Measurements from ENCODE around the gene ADAM8.

Gene ADAM8

GRCh38 chr10:133309100-133309719 lies 32.5 kb upstream of the ADAM8 start:
- TF ChIP-seq REST (IDR thresholded peaks at IDR 0.05; ENCODE audit: low read depth) = no peak
- TF ChIP-seq, protein P1, sequence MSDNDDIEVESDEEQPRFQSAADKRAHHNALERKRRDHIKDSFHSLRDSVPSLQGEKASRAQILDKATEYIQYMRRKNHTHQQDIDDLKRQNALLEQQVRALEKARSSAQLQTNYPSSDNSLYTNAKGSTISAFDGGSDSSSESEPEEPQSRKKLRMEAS (IDR thresholded peaks at IDR 0.05) = peak; percentile 85
- TF ChIP-seq CEBPB (IDR thresholded peaks at IDR 0.05) = no peak
- TF ChIP-seq TAF1 (IDR thresholded peaks at IDR 0.05; ENCODE audit: low read depth) = peak; percentile 14; the same call in 1 of the 2 replicates
- TF ChIP-seq RAD21 (IDR thresholded peaks at IDR 0.05; ENCODE audit: low read depth) = no peak
- TF ChIP-seq EGR1 (IDR thresholded peaks at IDR 0.05) = no peak
- 0 out of 2 replicates have a peak, but pooled peaks have one; percentile 10 for TF ChIP-seq NFIC (IDR thresholded peaks at IDR 0.05)
- TF ChIP-seq YY1 (IDR thresholded peaks at IDR 0.05; ENCODE audit: low read depth) = peak; percentile 41; the same call in 1 of the 2 replicates
- no peak for TF ChIP-seq EP300 (IDR thresholded peaks at IDR 0.05; ENCODE audit: borderline replicate concordance)
- TF ChIP-seq USF1 (IDR thresholded peaks at IDR 0.05) = peak; percentile 63
- TF ChIP-seq TEAD4 (IDR thresholded peaks at IDR 0.05) = 0 out of 2 replicates have a peak, but pooled peaks have one; percentile 3
- TF ChIP-seq FOXM1 (IDR thresholded peaks at IDR 0.05; ENCODE audit: borderline replicate concordance, low read depth) = no peak
- TF ChIP-seq CREB1 (IDR thresholded peaks at IDR 0.05; ENCODE audit: low read depth) = no peak
- TF ChIP-seq TCF12 (IDR thresholded peaks at IDR 0.05; ENCODE audit: low read depth) = no peak
- TF ChIP-seq ZBTB7A (IDR thresholded peaks at IDR 0.05; ENCODE audit: low read depth) = no peak

GRCh38 chr10:133308421-133309099 lies 31.9 kb upstream of the ADAM8 start, which contains the start of the genes TUBGCP2 and ZNF511:
TUBGCP2 (minus strand) TSS chr10:133308872; CDS start chr10:133302941, 5,931 bp downstream.
ZNF511 (plus strand) TSS chr10:133308914; CDS start chr10:133308944, 30 bp downstream.
- TF ChIP-seq TEAD4 (IDR thresholded peaks at IDR 0.05) (0 out of 2 replicates have a peak, but pooled peaks have one; percentile 15), RAD21 (IDR thresholded peaks at IDR 0.05; ENCODE audit: low read depth) (no peak), USF1 (IDR thresholded peaks at IDR 0.05) (no peak), ZBTB7A (IDR thresholded peaks at IDR 0.05; ENCODE audit: low read depth) (peak; percentile 66; the same call in 1 of the 2 replicates), TCF12 (IDR thresholded peaks at IDR 0.05; ENCODE audit: low read depth) (peak; percentile 66; the same call in 1 of the 2 replicates), TAF1 (IDR thresholded peaks at IDR 0.05; ENCODE audit: low read depth) (peak; percentile 53; the same call in 1 of the 2 replicates), NFIC (IDR thresholded peaks at IDR 0.05) (peak; percentile 27; the same call in 1 of the 2 replicates), FOXM1 (IDR thresholded peaks at IDR 0.05; ENCODE audit: borderline replicate concordance, low read depth) (no peak), CEBPB (IDR thresholded peaks at IDR 0.05) (peak; percentile 10; the same call in 1 of the 2 replicates), CREB1 (IDR thresholded peaks at IDR 0.05; ENCODE audit: low read depth) (peak; percentile 76; the same call in 1 of the 2 replicates), EP300 (IDR thresholded peaks at IDR 0.05; ENCODE audit: borderline replicate concordance) (peak; percentile 79), EGR1 (IDR thresholded peaks at IDR 0.05) (peak; percentile 69), YY1 (IDR thresholded peaks at IDR 0.05; ENCODE audit: low read depth) (no peak; the same call in 1 of the 2 replicates), REST (IDR thresholded peaks at IDR 0.05; ENCODE audit: low read depth) (no peak)
- TF ChIP-seq, protein P1 (IDR thresholded peaks at IDR 0.05) = no peak; the same call in 1 of the 2 replicates

- TF ChIP-seq, protein P1 (IDR thresholded peaks at IDR 0.05) = peak; percentile 60
- TF ChIP-seq TEAD4 (IDR thresholded peaks at IDR 0.05) = 0 out of 2 replicates have a peak, but pooled peaks have one; percentile 27
- TF ChIP-seq TCF12 (IDR thresholded peaks at IDR 0.05; ENCODE audit: low read depth) = no peak
- 0 out of 2 replicates have a peak, but pooled peaks have one; percentile 39 for TF ChIP-seq YY1 (IDR thresholded peaks at IDR 0.05; ENCODE audit: low read depth)
- TF ChIP-seq RAD21 (IDR thresholded peaks at IDR 0.05; ENCODE audit: low read depth) = peak; percentile 54; the same call in 1 of the 2 replicates
Observed at GRCh38 chr10:133307776-133308420, 31.2 kb upstream of the ADAM8 start.

- no peak for TF ChIP-seq USF1 (IDR thresholded peaks at IDR 0.05)
- no peak for TF ChIP-seq EP300 (IDR thresholded peaks at IDR 0.05; ENCODE audit: borderline replicate concordance)
- no peak for TF ChIP-seq CEBPB (IDR thresholded peaks at IDR 0.05)
- no peak for TF ChIP-seq TCF12 (IDR thresholded peaks at IDR 0.05; ENCODE audit: low read depth)
- no peak for TF ChIP-seq TEAD4 (IDR thresholded peaks at IDR 0.05)
- TF ChIP-seq, protein P1 (IDR thresholded peaks at IDR 0.05) = no peak
- TF ChIP-seq FOXM1 (IDR thresholded peaks at IDR 0.05; ENCODE audit: borderline replicate concordance, low read depth) = no peak
- no peak for TF ChIP-seq TAF1 (IDR thresholded peaks at IDR 0.05; ENCODE audit: low read depth)
- no peak for TF ChIP-seq CREB1 (IDR thresholded peaks at IDR 0.05; ENCODE audit: low read depth)
- TF ChIP-seq ZBTB7A (IDR thresholded peaks at IDR 0.05; ENCODE audit: low read depth) = no peak
- no peak for TF ChIP-seq REST (IDR thresholded peaks at IDR 0.05; ENCODE audit: low read depth)
- TF ChIP-seq RAD21 (IDR thresholded peaks at IDR 0.05; ENCODE audit: low read depth) = no peak
- no peak for TF ChIP-seq NFIC (IDR thresholded peaks at IDR 0.05)
- TF ChIP-seq EGR1 (IDR thresholded peaks at IDR 0.05) = no peak
- no peak for TF ChIP-seq YY1 (IDR thresholded peaks at IDR 0.05; ENCODE audit: low read depth)
Observed at GRCh38 chr10:133306941-133307379, 30.3 kb upstream of the ADAM8 start.

All from Ishikawa (cell line).